GM18505 (cell line): ENCODE measurements around the gene UNC93B1.

Experiments used
- ATAC-seq: cut with Tn5 transposase; IDR thresholded peaks from one replicate; pipeline ENCODE4 v1.9.1; 2021; ENCODE audit not compliant: unreplicated experiment
- POLR2A ChIP-seq: IDR thresholded peaks from 4 replicates; pipeline ENCODE4 v1.6.1; 2011; ENCODE audit warnings: borderline replicate concordance; ENCODE audit not compliant: insufficient read depth, insufficient read length; ENCODE audit errors: extremely low read depth

Gene UNC93B1

GRCh38 chr11:68003846-68004550 is at the start of gene UNC93B1:
UNC93B1 (minus strand) TSS chr11:68004097; CDS start chr11:68004043, 54 bp downstream.
- peak; percentile 82 for TF ChIP-seq POLR2A
- ATAC-seq, result peak; percentile 44

GRCh38 chr11:68053117-68053516 is 49.2 kb upstream of the UNC93B1 start:
- ATAC-seq, result no peak
- peak; percentile 23 for TF ChIP-seq POLR2A

- TF ChIP-seq POLR2A, result no peak
Measured at GRCh38 chr11:68052137-68052873, 48.4 kb upstream of the UNC93B1 start.

GRCh38 chr11:68051191-68052136 is 47.6 kb upstream of the UNC93B1 start:
- no peak for ATAC-seq
- no peak for TF ChIP-seq POLR2A

More at GRCh38 chr11:68052137-68052873, 48.4 kb upstream of the UNC93B1 start:
- ATAC-seq, result no peak

- ATAC-seq, result no peak
- TF ChIP-seq POLR2A, result no peak
Measured at GRCh38 chr11:68050371-68050841, 46.5 kb upstream of the UNC93B1 start.

- no peak for ATAC-seq
- no peak for TF ChIP-seq POLR2A
Measured at GRCh38 chr11:68049509-68050370, 45.8 kb upstream of the UNC93B1 start.

GRCh38 chr11:68048681-68049508 is 45.0 kb upstream of the UNC93B1 start:
- TF ChIP-seq POLR2A, result no peak
- no peak for ATAC-seq

- TF ChIP-seq POLR2A, result no peak
- ATAC-seq, result no peak
Measured at GRCh38 chr11:68047437-68048290, 43.8 kb upstream of the UNC93B1 start.

GRCh38 chr11:68044898-68045351 is 41.0 kb upstream of the UNC93B1 start:
- no peak for TF ChIP-seq POLR2A
- ATAC-seq, result no peak

- no peak for ATAC-seq
- no peak for TF ChIP-seq POLR2A
Measured at GRCh38 chr11:68044145-68044813, 40.4 kb upstream of the UNC93B1 start.
